GM19438 (cell line): ENCODE results near the gene LRRC36.
"Not testable (repeated sequence)": the region's sequence is repeated elsewhere in the genome, so short reads cannot be mapped to it uniquely, and the experiment has no call there.

Experiments used
- ATAC-seq: cut with Tn5 transposase; IDR thresholded peaks from one replicate; pipeline ENCODE4 v1.9.1; 2021; ENCODE audit warnings: low read depth; ENCODE audit not compliant: unreplicated experiment

The LRRC36 gene

GRCh38 chr16:67399218-67399733, 72.7 kb downstream of the LRRC36 start:
- ATAC-seq, result no peak

GRCh38 chr16:67399749-67400704, 73.4 kb downstream of the LRRC36 start:
- ATAC-seq, result no peak

DNA sequence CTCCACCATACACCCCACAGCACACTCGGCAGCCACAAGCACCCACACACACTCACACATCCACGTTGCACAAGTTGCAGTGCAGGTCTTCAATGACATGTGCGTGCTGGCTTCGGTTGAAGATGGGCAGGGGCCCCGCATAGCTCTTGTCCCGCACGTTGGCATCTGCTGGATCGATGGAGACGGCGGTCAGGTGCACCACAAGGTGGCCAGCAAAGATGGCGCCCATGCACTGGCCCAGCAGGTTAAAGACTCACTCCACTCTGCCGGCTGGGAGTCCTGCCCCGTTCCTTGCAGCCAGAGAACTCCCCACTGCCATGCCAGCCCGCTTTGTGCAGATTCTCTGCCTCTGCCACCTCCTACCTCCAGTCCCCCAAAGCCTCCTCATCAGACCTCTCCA, 74.3 kb downstream of the LRRC36 start:
- no peak for ATAC-seq

- ATAC-seq, result no peak
These were observed 77.5 kb downstream of the LRRC36 start for GRCh38 chr16:67403976-67404555.

- ATAC-seq, result no peak
These were observed 78.2 kb downstream of the LRRC36 start for GRCh38 chr16:67404740-67405226.

DNA sequence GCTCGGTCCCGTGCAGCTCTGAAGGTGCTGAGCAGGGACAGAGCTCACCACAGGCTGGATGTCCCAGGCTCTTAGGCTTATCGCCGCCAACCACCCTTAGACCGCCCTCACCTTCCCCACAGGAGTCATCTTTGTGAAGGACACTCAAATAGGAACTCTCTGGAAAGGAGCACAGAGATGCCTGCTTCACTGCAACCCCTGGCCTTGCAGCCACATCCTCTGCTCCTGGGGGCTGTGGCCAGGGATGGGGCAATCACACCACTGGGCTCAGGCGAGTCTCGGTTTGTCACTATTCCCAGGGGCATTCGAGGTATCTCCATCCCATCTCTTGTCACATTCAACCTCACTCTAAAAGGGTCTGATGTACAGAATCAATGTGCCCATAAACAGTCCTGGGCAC, 78.7 kb downstream of the LRRC36 start:
- ATAC-seq, result no peak

DNA sequence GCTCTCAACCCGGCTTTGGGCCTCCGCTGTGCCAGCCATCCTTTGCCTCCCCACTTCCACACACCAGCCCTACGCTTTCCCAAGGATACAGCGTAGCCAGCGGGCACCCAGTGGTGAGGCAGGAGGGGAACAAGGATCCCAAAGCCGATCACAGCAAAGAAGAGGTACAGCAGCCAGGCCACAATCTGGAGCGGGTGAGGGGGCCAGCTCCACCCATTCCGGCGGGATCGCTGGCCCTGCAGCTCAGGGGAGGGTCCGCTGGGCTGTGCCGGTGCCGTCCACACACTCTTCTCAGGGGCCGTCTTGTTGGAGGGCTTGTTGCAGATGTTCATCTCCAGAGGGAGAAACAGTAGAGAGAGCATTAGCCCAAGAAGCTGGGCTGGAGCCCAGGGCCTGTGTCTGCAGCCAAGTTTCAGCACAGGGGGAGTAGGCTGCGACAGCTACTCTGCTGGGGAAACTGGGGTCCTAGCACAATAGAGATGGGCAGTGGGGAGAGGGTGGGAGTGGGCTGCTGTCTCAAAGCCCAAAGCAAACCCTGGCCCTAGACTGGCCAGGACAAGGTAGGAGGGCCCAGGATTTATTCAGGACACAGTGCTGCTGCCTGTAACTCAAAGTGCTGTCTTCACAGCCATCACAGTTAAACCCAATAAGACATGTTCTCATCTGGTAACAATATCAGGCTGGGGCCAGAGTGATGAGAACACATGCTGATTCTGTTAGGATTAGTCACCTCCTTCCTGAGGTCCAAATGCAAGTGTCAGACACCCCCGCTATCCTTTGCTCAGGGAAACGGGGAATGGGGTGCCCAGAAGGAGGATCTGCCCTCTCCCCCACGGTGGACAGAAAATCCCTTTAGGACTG, 79.7 kb downstream of the LRRC36 start:
- no peak for ATAC-seq

- ATAC-seq, result no peak
These were observed 80.7 kb downstream of the LRRC36 start for GRCh38 chr16:67407176-67407787.

DNA sequence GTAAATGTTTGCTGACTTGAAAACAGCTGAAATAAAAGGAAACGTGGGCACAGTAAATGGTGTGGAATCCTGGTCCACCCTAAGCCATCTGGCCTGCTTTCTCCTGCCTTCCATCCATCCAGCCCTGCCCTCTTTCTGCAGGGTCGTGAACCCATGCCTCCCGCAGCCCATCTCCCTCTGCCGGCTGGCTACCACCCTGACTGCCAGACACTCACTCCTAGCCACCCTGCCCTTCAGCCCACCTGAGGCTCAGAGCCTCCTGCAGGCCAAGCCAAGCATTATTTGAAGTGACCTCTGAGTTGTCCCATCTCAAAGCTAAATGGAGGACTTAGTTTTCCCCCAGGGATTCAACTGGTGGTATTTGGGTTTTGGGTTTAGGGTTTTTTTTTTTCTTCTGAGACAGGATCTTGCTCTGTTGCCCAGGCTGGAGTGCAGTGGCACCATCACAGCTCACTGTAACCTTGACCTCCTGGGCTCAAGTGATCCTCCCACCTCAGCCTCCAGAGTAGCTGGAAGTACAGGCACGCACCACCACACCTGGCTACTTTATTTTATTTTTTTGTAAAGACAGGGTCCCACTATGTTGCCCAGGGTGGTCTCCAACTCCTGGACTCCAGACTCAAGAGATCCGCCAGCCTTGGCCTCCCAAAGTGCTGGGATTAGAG, 81.3 kb downstream of the LRRC36 start:
- no peak for ATAC-seq

DNA sequence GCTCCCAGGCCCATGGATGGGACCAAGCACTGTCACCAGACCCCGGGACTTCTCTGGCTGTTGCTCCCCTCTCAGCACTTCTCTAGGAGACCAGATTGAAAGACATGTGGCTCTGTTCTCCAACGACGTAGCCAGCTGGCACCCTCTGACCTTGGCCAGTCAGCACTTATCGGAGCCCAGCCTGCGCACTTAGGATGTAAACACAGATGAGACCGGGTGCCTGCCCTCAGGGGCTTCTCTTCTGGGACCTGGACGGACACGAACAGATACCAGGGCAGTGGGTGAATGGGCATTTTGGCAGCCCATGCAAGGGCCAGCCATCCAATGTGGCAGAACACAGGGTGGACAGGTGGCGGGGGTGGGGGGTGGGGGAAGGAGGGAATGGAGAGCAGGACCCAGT, 83.0 kb downstream of the LRRC36 start:
- no peak for ATAC-seq

DNA sequence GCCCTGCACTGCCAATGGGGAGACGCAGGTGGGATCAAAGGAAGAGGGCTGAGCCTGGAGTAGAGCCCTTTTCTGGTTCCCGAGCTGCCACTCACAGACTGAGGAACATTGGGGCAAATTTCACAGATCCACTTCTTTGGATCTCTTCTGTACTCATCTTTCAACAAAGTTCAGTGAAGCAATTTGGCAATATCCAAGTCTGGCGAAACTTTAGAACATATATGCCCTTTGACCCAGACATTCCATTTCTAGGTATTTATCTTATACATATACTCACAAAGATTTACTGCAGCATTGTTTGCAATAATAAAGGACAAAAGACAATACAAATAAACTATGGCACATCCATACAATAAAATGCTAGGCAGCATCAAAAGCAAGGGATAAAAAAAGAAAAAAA, 84.7 kb downstream of the LRRC36 start:
- ATAC-seq, result no peak

DNA sequence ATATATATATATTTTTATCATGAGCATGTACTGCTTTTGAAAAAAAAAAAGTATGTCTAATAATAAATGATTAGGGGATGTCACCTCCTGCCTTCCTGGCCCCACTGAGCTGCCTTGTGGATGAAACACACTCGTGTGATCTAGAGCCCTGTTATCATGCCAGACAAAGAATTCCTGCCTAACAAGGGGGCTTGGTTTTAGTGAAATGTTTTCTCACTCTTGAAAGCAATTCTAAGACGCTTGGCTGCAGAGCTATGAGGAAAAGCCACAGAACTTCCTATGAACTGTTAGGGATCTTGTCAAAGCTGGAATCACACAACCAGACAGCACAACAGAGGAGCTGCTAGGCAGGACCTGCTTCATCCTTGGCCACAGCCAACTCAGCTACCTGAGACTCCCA, 85.7 kb downstream of the LRRC36 start:
- ATAC-seq, result no peak

GRCh38 chr16:67413978-67414911, 87.6 kb downstream of the LRRC36 start:
- no peak for ATAC-seq

DNA sequence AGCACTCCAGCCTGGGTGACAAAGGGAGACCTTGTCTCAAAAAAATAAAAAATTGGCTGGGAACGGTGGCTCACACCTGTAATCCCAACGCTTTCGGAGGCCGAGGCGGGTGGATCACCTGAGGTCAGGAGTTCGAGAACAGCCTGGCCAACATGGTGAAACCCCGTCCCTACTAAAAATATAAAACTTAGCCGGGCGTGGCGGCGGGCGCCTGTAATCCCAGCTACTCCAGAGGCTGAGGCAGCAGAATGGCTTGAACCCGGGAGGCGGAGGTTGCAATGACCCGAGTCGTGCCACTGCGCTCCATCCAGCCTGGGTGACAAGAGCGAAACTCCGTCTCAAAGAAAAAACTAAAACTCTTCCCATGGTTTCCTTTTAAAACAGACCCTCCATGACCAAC, 88.8 kb downstream of the LRRC36 start:
- ATAC-seq, result not testable (repeated sequence)

DNA sequence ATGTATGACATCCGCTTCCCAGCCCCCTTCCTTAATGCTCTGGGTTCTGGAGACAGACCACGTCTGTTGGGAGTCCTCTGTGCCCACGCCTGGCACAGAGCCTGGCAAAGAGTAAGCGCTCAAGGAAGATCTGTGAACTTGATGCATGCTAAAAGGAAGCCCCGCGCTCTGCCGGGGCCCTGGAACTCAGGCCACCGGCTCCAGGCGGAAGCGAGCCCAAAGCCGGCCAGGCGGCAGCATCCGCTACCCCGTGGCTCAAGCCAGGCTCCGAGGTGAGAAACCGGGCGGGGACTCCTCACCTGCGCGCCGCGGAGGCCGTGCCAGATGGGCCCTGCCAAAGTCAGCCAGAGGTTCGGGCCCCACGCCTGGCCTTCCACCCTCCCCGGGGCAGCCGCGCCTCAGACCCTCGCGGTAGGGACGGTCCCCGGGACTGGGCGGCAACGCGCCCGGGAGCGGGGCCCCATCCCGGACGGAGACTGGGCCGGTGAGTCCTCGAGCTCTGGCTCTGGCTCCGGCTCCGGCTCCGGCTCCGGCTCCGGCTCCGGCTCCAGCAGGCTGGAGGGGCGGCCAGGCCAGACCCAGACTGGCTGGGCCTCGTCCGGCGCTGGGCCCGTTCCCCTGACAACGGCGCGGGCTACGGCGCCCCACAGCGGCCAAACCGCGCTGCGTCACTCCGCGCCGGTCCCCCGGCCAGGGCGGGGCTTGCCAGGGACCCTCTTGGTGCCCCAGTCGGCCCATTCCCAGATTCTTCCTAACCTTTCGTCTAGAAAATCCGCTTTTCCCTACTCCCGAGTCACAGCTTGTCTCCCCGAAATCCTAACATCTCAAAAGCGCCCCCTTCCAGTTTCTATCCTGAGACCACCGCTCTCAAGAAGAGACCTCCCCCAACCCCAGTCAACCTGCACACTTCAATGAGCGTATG, 89.5 kb downstream of the LRRC36 start, which contains the start of gene ZDHHC1:
TSS of gene ZDHHC1 (minus strand) at position 606 of the 922 bp plus-strand sequence. CDS start 8,702 bp downstream, outside the sequence.
- no peak for ATAC-seq

DNA sequence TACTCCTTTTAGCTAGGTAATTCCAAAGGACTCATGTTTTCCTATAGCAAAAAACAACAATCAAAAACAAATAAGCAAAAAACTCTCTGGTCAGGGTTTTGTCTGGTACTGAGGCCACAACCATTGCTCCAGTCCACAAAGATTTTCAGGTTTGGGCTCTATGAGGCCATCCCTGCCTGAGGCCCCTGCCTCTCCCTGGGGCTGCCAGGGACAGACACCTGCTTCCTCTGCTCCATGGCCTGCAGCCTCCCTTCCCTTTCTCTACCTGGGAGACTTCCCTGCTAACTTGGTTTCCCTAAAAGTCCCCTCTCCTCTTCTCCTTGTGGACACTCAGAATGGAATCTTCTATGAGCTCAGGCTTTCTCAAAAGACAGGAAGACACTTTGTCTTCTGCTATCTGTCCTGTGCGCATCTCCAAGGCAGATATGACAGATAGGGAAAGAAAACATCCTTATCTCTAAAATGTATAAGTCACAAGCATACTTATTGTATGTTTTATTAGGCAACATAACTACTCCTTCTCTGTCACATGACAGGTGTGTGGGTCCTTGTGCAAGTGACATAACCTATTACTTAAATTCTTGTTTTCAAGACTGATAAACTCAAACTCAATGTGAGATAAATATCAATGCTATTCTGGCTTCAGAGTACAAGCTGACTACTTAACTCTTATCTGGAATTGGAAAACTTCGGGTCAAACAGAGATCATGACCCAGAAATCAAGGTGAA, 90.9 kb downstream of the LRRC36 start:
- ATAC-seq, result no peak

DNA sequence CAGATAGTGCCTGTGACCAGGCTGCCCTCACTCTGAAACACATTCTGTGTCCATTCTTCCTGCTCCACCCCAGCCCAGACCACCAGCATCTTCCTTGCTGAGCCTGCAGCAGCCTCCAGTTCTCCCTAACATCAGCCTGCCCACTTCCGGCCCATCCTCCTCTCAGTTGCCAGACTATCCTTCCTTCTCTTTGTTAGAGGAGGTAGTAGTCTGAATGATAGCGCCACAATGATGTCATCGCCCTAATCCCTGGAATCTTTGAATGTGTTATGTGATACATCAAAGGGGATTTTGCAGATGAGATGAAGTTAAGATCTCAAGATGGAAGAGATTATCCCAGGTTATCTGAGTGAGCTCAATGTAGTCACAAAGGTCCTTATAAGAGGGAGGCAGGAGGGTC, 92.9 kb downstream of the LRRC36 start:
- ATAC-seq, result no peak
